Tibial nerve (tissue), 4 donors: ENCODE data around the gene GPC3. TPM values are rescaled to one million over a fixed set of nuclear protein-coding genes. Genes with fewer than 3 reads are reported as not detected.

Source experiments
- DNase-seq, 2 donors: peaks; one replicate each; pipeline ENCODE4 v3.0.0-alpha.2; 2019; ENCODE audit warnings: low spot score in 2 of 2
- H3K27ac ChIP-seq, 4 donors: fragments of 200-600 bp; sonication (generic) in 3 of 4; one replicate each; pipeline ENCODE4 v1.5.1; 2017 to 2019; ENCODE audit warnings: mild to moderate bottlenecking in 1 of 4
- H3K27me3 ChIP-seq, 2 donors: fragments of 200-600 bp; sonication (generic) in 1 of 2; one replicate each; pipeline versions ENCODE4 v1.5.1 to v1.6.0; 2017 to 2019
- H3K36me3 ChIP-seq, 3 donors: fragments of 200-600 bp; sonication (generic); one replicate each; pipeline ENCODE4 v1.5.1; 2018 to 2019
- H3K4me1 ChIP-seq, 4 donors: fragments of 200-600 bp; sonication (generic) in 3 of 4; one replicate each; pipeline ENCODE4 v1.5.1; 2017 to 2019
- H3K4me3 ChIP-seq, 4 donors: fragments of 200-600 bp; sonication (generic) in 3 of 4; one replicate each; pipeline ENCODE4 v1.5.1; 2017 to 2019; ENCODE audit warnings: mild to moderate bottlenecking in 1 of 4, moderate library complexity in 1 of 4
- H3K9me3 ChIP-seq, 4 donors: fragments of 200-600 bp; sonication (generic) in 3 of 4; one replicate each; pipeline ENCODE4 v1.5.1; 2017 to 2019
- EP300 ChIP-seq, 2 donors: sonication (generic); formaldehyde crosslinking; IDR thresholded peaks; one replicate each; pipeline ENCODE4 v1.6.1; 2017; ENCODE audit warnings: antibody characterized with exemption in 2 of 2, mild to moderate bottlenecking in 1 of 2
- POLR2A ChIP-seq, 2 donors: fragments of 450-650 bp; IDR thresholded peaks; one replicate each; pipeline ENCODE4 v1.6.1; 2017; ENCODE audit warnings: antibody characterized with exemption in 2 of 2, mild to moderate bottlenecking in 2 of 2, moderate library complexity in 2 of 2
- WGBS, 2 donors: methylation state at CpG; one replicate each; pipeline ENCODE4 v1.1.5; 2018; 5-methylcytosine and 5-hydroxymethylcytosine counted together
- total RNA-seq, 4 donors: library from RNA; depleted of rRNA; stranded (reverse); fragments of >200 nt; gene quantifications; one replicate each; pipeline ENCODE4 v1.1.0, GENCODE V29; 2016
- TF ChIP-seq, protein P1 (sequence below), 5 experiments: fragments of 200-600 bp in 3 of 5; fragments of 450-650 bp in 2 of 5; sonication (generic) in 3 of 5; IDR thresholded peaks; one replicate each; pipeline ENCODE4 v1.5.1; 2016 to 2019; ENCODE audit warnings: antibody characterized with exemption in 5 of 5, mild to moderate bottlenecking in 3 of 5, moderate library complexity in 2 of 5

GPC3 gene
- total RNA-seq, 4 donors from 2014 or later, result 60.5 to 116 (median 72.8) TPM

DNA sequence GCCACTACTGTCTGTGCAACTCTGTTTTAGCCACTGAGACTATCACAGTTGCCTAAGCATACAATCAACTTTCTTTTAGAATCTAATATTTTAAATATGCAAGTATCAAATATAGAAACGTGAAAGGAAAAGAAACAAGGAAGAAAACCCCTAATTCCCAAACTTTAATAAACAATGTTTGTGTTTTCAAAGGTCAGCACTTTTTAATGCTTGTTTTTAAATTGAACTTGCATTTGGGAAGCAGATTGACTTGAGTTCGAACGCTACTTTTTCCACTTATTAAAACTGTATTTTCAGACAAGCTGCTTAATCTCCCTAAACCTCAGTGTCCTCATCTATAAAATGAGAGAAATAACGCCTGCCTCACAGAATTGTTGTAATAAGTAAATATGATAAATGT lies 384.3 kb downstream of the GPC3 start:
- TF ChIP-seq POLR2A (IDR thresholded peaks at IDR 0.05), result no peak
- TF ChIP-seq, protein P1, sequence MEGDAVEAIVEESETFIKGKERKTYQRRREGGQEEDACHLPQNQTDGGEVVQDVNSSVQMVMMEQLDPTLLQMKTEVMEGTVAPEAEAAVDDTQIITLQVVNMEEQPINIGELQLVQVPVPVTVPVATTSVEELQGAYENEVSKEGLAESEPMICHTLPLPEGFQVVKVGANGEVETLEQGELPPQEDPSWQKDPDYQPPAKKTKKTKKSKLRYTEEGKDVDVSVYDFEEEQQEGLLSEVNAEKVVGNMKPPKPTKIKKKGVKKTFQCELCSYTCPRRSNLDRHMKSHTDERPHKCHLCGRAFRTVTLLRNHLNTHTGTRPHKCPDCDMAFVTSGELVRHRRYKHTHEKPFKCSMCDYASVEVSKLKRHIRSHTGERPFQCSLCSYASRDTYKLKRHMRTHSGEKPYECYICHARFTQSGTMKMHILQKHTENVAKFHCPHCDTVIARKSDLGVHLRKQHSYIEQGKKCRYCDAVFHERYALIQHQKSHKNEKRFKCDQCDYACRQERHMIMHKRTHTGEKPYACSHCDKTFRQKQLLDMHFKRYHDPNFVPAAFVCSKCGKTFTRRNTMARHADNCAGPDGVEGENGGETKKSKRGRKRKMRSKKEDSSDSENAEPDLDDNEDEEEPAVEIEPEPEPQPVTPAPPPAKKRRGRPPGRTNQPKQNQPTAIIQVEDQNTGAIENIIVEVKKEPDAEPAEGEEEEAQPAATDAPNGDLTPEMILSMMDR (IDR thresholded peaks at IDR 0.05), result no peak
- no peak for TF ChIP-seq EP300 (IDR thresholded peaks at IDR 0.05)
- no peak overlapping the region for H3K4me3 ChIP-seq
- peaks cover 0 to 11% of the 10 kb centered on the region in 2 donors for H3K27me3 ChIP-seq
- H3K9me3 ChIP-seq, result no peaks in the 10 kb centered on the region
- no peak for DNase-seq
- 70 to 77% methylated on average over 4 of the region's 4 CpGs for WGBS, 2 donors
- no peaks in the 10 kb centered on the region for H3K36me3 ChIP-seq
- H3K27ac ChIP-seq, result no peak overlapping the region
- H3K4me1 ChIP-seq, result no peaks in the 10 kb centered on the region

DNA sequence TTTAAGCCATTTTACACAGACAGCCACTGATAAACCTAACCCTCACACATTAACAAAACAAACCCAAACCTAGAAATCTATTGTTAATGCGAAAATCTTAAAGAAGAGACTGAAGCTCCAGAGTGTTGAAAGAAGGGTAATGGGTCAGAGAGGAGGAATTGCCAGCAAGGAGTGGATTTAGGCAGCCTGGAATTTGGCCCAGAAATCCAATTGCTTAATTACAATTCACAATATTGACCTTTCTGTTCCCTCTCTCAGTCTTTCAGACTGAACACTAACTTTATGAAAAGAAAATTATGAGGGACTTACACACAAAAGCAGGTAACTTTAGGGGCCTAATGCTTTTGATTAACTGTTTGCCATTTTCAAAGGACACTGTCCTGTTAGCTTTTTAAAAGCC lies 384.9 kb downstream of the GPC3 start:
- Histone ChIP-seq H3K27ac (no peak overlapping the region), H3K36me3 (no peaks in the 10 kb centered on the region), H3K4me1 (no peaks in the 10 kb centered on the region), H3K9me3 (no peaks in the 10 kb centered on the region), H3K27me3 (peaks cover 0 to 6% of the 10 kb centered on the region in 2 donors), H3K4me3 (no peak overlapping the region)
- WGBS, 2 donors, result 72 to 80% methylated on average over 1 of the region's 1 CpG
- TF ChIP-seq, protein P1 (IDR thresholded peaks at IDR 0.05), result no peak
- no peak for TF ChIP-seq POLR2A (IDR thresholded peaks at IDR 0.05)
- no peak for DNase-seq

DNA sequence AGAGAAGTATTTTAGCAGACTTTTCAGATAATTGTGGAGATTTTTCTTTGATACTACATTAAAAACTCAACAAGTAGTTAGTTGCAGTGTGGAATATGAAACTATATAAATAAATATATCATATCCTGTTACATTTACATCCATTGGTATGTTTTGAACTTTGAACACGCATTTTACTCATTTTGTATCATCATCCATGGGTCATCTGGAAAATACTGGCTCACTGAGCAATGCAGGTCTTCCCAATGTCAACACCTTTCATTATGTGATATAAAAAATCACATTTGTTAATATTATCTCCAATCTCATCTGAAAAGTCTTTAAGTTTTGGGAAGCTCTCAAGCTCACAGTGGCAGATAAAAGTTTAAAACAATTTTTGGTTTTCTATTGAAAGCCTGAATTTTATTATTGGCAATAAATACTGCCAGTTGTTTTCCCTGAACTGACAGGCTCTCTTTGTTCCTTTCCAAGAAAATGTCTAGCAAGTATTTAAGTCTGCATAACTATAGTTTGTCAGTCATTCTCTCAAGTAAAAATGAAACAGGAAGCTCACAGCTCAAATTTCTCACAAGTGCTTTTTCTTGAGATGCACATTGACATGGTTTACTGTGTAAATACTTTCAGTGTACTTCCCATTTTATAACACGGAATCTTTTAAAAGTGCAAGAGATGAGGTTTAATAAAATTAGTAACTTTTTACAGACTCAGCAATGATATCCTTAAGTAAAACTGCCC lies 386.6 kb downstream of the GPC3 start:
- TF ChIP-seq EP300 (IDR thresholded peaks at IDR 0.05) (no peak), POLR2A (IDR thresholded peaks at IDR 0.05) (no peak)
- TF ChIP-seq, protein P1 (IDR thresholded peaks at IDR 0.05), result no peak
- peaks cover 0 to 6% of the 10 kb centered on the region in 2 donors for H3K27me3 ChIP-seq
- no peaks in the 10 kb centered on the region for H3K4me1 ChIP-seq
- DNase-seq, result no peak
- no peaks in the 10 kb centered on the region for H3K36me3 ChIP-seq
- WGBS, 2 donors, result 34 to 44% methylated on average over 2 of the region's 2 CpGs
- H3K4me3 ChIP-seq, result no peak overlapping the region
- no peaks in the 10 kb centered on the region for H3K9me3 ChIP-seq
- no peak overlapping the region for H3K27ac ChIP-seq

DNA sequence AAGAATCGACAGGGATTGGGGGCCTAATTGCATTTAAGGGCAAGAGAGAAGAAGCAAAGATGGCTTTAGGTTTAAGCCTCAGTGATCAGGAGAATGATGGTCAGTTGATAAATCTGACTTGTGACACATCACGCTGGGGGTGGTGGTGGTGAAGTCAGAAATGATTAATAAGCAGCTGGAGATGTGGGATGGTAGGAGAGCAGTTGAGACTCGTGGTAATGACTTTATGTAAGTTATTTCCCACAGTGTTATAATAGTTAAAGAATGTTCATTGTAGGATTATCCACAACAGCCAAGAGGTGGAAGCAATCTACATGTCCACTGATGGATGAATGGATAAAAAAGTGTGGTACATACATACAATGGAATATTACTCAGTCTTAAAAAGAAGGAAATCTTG lies 391.2 kb downstream of the GPC3 start:
- Histone ChIP-seq H3K27ac (no peak overlapping the region), H3K27me3 (peaks cover 0 to 11% of the 10 kb centered on the region in 2 donors), H3K4me1 (no peaks in the 10 kb centered on the region), H3K9me3 (no peaks in the 10 kb centered on the region), H3K36me3 (no peaks in the 10 kb centered on the region), H3K4me3 (no peak overlapping the region)
- TF ChIP-seq, protein P1 (IDR thresholded peaks at IDR 0.05), result no peak
- no peak for TF ChIP-seq EP300 (IDR thresholded peaks at IDR 0.05)
- TF ChIP-seq POLR2A (IDR thresholded peaks at IDR 0.05), result no peak
- DNase-seq, result no peak
- WGBS, 2 donors, result 71 to 100% methylated on average over 3 of the region's 3 CpGs

DNA sequence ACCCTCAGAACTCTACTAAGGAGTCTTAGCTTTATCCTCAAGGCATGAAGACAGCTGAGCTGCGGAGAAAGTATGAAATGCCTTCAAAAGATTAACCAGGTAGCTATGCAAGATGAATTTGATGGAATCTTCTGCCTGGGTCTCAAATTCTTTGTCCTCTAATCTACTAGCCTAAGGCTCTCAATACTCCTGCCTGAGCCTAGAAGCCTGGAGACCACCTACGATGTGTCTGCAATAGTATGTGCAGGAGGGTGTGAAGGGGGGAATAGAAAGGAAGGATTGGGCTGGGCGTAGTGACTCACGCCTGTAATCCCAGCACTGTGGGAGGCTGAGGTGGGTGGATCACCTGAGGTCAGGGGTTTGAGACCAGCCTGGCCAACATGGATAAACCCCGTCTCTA lies 391.9 kb downstream of the GPC3 start:
- no peak for DNase-seq
- no peak overlapping the region for H3K27ac ChIP-seq
- no peak overlapping the region for H3K4me3 ChIP-seq
- H3K9me3 ChIP-seq, result no peaks in the 10 kb centered on the region
- no peaks in the 10 kb centered on the region for H3K4me1 ChIP-seq
- 90 to 94% methylated on average over 4 to 5 of the region's 5 CpGs for WGBS, 2 donors
- TF ChIP-seq POLR2A (IDR thresholded peaks at IDR 0.05) (no peak), EP300 (IDR thresholded peaks at IDR 0.05) (no peak)
- TF ChIP-seq, protein P1 (IDR thresholded peaks at IDR 0.05), result no peak
- H3K36me3 ChIP-seq, result no peaks in the 10 kb centered on the region
- H3K27me3 ChIP-seq, result peaks cover 0 to 14% of the 10 kb centered on the region in 2 donors
